CD4-positive, alpha-beta T cell treated with Interleukin-17A for 1 hour (primary cell): ENCODE results near the gene FUT7.

Source experiments
- DNase-seq: peaks from one replicate; pipeline ENCODE4 v3.0.0-alpha.2; 2020

Gene FUT7

DNA sequence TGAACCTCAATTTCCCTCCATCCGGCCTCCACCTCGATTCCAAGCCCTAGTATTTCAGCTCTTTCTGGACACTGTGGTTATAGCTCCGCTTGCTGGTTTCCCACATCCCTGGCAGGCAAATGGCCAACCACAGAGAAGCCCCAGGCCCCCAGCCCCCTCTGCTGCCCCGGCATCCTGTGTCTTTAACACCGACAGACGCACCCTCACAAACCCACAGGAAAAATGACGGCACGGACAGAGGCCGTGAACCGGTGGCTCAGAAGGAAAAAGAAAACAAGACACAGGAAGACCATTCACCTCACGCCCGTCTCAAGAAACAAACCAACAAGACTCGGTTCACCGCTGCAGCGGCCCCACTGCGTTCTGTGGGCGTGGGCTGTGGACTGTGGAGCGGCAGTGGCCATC lies 34.1 kb downstream of the FUT7 start:
- DNase-seq: peak; percentile 65

DNA sequence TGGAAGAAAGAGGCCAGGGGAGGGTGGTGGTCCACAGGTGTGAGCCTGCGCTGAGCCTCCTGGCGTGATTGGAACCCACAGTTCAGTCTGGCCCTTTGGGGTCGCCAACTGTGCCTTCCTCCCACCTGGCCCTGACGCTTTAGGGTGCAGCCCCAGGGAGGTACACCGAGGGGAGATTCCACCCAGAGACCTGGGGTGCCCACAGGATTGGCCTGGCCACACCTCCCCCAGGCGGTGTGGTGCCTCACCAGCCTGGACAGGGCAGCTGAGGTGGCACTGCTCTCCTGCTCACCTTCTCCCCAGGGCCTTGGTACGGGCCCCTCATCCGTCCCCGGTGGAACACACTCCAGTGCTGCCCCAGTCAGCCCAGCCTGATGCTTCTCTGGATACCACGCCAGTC lies 34.5 kb downstream of the FUT7 start:
- no peak for DNase-seq

DNA sequence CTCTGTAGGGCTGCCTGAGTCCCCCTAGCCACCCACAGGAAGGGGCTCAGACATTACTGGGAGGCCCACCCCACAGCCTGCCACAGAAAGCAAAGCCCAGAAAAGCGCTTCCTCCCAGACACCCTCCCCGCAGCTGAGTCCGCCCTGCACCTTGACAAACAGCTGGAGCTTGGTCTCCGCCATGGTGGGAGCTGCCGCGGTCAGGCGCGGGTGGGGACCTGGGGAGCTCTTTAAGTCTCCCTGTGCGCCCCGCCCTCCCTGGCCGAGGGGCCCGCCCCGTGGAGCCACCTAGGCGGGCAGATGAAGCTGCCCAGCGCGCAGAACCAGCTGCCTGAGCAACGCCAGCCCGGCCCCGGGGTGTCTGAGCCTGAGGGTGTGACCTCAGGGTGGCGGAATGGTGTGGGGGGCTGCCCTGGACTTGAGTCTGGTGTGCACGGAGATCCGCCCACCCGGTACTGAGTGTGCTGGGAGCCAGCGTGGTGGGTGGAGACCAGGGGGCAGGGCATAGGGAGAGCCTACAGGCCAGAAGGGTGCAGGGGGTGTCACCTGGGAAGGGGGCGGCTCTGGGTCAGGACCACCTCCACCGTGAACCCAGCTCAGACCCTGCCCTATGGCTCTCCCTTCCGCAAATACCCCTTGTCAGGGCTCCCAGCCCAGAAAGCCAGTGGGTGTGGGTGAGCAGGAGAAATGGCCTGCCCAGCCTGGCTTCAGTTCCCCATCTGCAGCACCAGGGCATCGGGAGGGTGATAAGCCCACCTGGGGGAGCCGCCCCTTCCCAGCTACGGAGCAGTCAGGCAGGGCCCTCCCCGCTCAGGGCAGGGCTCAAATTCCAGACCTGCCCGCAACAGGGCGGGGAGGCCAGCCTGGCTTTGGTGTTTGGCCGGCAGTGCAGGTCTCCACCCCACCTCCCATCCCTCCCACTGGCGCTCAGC lies 35.3 kb downstream of the FUT7 start, which contains the start of gene CLIC3:
CLIC3 (minus strand) TSS at position 208 of the 932 bp plus-strand sequence; CDS start at position 183, 25 bp downstream.
- DNase-seq: peak; percentile 70

DNA sequence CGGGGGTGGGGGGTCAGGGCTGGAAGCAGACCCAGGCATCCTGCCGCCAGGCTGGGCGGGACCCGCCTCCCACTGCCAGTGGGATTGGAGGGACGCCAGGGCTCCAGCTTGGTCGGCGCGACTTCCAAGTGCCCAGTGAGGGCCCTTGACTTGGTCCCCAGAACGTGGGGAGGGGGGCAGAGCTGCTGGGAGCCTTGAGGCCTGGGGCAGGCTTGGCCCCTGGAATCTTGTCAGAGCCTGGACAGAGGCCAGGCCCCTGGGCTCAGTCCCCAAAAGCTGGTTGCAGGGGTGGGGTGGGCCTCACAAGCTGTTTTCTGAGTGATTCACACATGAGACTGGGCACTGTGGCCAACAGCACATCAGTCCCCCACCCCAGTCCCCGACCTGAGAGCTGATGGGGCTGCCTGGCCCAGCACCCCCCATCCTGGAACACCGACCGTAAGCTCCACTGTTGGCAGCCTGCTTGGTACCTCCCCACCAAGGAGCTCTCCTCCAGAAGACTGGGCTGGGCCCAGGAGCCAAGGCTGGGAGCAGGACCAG lies 36.0 kb downstream of the FUT7 start:
- no peak for DNase-seq

- no peak for DNase-seq
Measured at GRCh38 chr9:136995362-136995761, 36.5 kb downstream of the FUT7 start.

DNA sequence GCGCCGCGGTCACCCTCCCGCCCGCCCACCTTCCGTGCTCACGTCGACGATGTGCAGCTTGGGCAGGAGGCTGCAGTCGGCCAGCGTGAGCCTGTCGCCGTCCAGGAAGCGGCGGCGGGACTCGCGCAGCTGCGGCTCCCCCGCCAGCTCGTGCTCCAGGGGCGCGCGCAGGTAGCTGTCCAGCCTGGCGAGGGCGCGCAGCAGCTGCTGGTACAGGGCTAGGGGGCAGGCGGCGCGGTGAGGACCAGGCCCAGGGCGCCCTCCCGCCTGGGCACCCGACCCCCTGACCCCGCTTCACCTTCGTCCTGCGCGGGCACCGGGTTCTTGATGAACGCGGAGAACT lies 37.0 kb downstream of the FUT7 start:
- DNase-seq: no peak

DNA sequence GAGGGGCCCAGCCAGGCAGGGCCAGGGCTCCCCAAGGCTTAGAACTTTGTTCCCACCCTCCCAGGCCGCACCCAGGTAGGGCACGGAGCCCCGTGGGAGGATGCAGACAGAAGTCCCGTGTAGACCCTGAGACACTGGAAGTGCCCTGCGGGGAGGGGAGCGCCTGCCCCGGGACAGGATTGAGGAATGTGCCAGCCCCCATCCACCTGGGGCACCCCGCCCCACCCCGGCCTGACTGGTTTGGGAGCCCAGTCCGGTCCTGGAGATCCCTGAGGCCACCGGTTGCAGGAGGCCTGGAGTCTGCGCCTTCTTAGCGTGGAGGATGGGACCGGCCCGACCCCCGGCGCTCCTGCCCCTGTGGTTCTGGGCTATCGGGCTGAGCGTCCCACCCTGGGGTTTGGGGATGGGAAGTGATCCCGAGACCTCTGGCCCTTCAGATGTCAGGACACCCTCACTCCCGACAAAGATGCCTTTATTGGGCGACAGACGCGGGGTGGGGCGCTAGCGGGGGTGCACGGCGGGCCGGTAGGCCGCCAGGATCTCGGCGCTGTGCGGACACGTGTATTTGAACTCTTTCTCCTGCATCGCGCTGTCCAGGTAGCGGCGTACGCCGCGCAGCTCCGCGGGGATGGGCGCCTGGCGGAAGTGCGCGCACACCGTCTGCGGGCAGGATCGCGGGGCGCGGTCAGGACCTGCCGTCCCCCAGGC lies 37.6 kb downstream of the FUT7 start:
- no peak for DNase-seq

DNA sequence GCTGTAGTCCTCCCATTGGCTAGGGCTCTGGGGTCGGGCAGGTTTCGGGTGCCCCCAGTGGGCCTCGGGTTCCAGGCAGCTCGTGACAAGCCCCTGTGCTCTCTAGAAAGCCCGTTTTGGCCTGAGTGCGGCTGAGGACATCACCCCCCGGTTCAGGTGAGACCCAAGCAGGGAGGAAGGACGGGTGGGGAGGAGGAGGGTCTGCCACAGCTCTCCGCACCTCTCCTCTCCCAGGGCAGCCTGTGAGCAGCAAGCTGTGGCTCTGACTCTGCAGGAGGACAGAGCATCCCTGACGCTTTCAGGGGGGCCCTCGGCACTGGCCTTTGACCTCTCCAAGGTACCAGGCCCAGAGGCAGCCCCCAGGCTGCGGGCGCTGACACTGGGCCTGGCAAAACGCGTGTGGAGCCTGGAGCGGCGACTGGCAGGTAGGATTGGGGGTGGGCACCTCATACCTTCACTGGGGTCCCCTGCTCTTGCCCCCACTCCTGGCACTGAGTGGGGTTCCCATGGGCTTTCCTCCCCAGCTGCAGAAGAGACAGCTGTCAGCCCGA lies 39.0 kb downstream of the FUT7 start:
- no peak for DNase-seq

GRCh38 chr9:136991993-136992818 lies 39.7 kb downstream of the FUT7 start, which contains the start of gene PAXX:
PAXX (plus strand) TSS chr9:136992422; CDS start chr9:136992444, 22 bp downstream.
- peak; percentile 94 for DNase-seq

DNA sequence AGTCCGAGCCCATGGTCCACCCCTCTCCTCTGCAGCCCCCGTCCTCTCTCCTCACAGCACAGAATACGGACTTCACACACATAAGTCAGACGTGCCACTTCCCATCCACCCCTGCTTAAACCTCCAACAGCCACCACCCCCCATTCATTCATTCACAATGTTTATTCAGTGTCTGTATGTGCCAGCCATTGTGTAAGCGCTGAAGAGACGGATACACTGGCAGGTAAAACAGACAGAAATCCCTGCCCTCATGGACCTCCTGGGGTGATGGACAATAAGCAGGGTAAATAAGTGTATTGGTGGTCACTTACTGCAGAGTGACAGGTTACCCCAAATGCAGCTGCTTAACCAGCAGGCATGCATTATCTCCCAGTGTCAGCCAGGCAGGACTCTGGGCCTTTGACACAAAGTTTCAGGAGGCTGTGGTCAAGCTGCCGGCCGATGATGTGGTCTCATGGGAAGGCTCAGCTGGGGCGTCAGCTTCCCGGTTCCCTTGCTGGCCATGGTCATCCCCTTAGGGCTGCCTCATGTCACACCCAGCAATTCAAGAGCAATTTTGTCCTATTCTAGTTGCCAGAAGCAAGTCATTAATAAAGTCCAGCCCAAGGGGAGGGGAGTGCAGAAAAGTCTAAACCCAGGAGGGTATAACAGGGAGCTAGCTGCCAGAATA lies 41.5 kb downstream of the FUT7 start:
- DNase-seq: no peak

GRCh38 chr9:136988872-136989271 lies 43.0 kb downstream of the FUT7 start:
- DNase-seq: no peak

GRCh38 chr9:136985853-136986252 lies 46.0 kb downstream of the FUT7 start:
- no peak for DNase-seq

DNA sequence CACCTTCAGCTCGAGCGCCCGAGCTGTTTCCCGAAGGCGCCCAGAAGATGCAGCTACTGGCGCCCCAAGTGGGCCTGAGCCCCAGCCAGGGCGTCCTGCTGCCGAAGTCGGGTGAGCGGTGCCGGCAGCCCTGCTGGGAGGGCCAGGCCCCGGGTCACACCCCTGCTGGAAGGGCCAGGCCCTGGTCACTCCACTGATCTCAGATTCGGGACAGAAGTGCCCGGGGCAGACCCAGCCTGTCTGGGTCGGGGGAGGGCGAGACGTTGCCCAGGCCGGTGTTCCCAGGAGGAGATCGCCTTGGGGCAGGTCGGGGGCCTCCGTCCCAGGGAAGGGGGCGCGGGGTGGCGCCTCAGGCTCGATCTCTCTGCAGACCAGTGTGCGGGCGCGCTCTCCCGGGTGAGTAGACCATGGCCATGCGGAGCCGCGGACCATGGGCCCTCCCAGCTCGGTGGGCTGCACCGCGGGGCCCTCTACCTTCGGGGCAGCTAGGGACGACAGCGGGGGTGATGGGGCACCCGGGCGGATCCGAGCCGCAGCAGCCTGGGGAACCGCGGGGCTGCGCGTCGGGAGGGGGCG lies 46.8 kb downstream of the FUT7 start:
- no peak for DNase-seq

DNA sequence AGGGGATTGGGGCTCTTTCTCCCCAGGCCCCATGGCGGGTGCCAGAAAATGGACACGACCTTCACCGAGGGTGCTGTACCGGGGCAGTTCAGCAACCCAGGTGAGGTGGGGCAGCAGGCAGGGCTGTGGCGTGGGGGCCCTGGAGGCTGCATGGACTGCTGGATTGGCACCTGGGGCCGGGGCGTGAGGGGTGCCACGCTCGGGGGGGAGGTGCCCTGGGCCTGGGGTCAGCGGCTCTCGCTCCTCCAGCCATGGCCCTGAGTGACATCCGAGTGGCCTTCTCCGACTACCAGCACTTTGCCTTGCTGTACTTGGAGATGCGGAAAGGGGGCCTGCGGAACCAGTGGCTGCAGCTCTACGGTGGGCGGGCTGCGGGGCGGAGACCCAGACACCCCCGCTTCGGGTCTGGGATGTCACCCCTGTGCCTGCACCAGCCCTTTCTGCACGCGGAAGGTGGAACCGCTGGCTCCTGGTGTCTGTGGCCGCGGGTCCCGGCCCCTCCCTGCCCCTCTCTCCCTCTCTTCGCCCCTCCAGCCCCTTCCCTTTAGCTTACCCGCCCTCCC lies 47.3 kb downstream of the FUT7 start:
- no peak for DNase-seq

GRCh38 chr9:136983656-136984314 lies 48.1 kb downstream of the FUT7 start:
- DNase-seq: no peak

DNA sequence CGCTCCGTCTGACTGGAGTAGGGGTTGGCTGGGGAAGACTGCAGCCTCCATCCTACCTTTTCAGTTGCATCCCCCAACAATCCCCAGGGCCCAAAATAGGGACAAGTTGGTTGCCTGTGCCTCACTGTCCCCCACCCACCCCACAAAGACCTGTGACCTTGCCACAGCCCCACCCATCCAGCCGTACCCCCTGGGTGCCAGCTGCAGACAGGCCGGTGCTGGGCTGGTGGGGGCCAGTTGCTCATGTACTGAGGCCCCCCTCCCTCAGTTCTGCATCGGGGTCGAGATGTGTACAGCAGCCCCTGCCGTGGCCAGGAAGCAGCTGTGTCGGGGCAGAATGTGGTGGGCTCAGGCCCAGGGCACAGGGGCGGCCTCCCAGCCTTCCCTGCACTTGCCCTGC lies 48.7 kb downstream of the FUT7 start:
- DNase-seq: no peak

GRCh38 chr9:136982232-136983051 lies 49.4 kb downstream of the FUT7 start, which contains the start of gene LCNL1:
LCNL1 (plus strand) TSS chr9:136982993; CDS start chr9:136983587, 594 bp downstream.
- no peak for DNase-seq

DNA sequence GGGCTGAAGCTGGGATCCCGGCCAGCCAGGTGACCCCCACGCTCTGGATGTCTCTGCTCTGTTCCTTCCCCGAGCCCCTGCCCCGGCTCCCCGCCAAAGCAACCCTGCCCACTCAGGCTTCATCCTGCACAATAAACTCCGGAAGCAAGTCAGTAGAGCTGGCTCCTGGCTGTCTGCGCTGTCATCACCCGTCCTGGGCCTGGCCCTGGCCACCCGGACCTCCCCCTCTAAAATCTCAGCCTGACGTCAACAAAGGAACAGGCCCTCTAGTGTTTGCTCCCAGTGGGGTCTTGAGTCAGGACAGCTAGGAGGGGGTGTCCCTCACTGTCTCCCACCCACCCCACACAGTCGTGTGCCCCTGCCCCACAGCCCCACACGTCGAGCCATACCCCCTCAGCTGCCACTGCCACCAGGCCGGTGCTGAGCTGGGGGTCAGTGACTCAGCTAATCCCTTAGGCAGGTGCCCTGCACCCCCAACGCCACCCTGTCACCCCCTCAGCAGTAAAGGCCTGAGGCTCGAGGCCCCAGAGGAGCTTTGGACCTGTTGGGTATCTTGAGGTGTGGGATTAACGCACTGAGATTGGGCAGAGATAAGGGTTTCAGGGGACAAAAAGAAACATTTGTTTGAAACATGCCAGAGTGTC lies 50.2 kb downstream of the FUT7 start:
- no peak for DNase-seq
